Rectal smooth muscle tissue (tissue), 1 donor: ENCODE data around the gene SLC25A1.

Experiments
- H3K27ac ChIP-seq: one replicate; pipeline ENCODE4 v1.7.0; 2013; ENCODE audit warnings: low read depth, low read length, inconsistent platforms
- H3K27me3 ChIP-seq: one replicate; pipeline ENCODE4 v1.7.0; 2013; ENCODE audit warnings: low read length; ENCODE audit not compliant: control insufficient read depth, insufficient read depth
- H3K36me3 ChIP-seq: one replicate; pipeline ENCODE4 v1.7.0; 2013; ENCODE audit warnings: low read length; ENCODE audit not compliant: control insufficient read depth, insufficient read depth
- H3K4me1 ChIP-seq: one replicate; pipeline ENCODE4 v1.7.0; 2013; ENCODE audit warnings: low read length; ENCODE audit not compliant: control insufficient read depth, insufficient read depth
- H3K4me3 ChIP-seq: one replicate; pipeline ENCODE4 v1.7.0; 2013; ENCODE audit warnings: low read length
- H3K9ac ChIP-seq: one replicate; pipeline ENCODE4 v1.7.0; 2013; ENCODE audit warnings: low read length

Gene SLC25A1

GRCh38 chr22:19175602-19176174, 2.8 kb downstream of the SLC25A1 start:
- Histone ChIP-seq H3K36me3 (peaks cover 2% of the 10 kb centered on the region), H3K27ac (no peak overlapping the region), H3K9ac (peak overlapping the region; percentile 49), H3K4me3 (no peak overlapping the region), H3K4me1 (peaks cover 23% of the 10 kb centered on the region), H3K27me3 (no peaks in the 10 kb centered on the region)

- Histone ChIP-seq H3K9ac (no peak overlapping the region), H3K27me3 (peaks cover 2% of the 10 kb centered on the region), H3K4me1 (peaks cover 26% of the 10 kb centered on the region), H3K36me3 (peaks cover 2% of the 10 kb centered on the region), H3K27ac (no peak overlapping the region), H3K4me3 (no peak overlapping the region)
Observed at GRCh38 chr22:19175026-19175601, 3.4 kb downstream of the SLC25A1 start.

GRCh38 chr22:19174106-19175025, 4.2 kb downstream of the SLC25A1 start:
- H3K9ac ChIP-seq, result no peak overlapping the region

GRCh38 chr22:19173047-19174035, 5.2 kb downstream of the SLC25A1 start:
- H3K27me3 ChIP-seq, result peaks cover 15% of the 10 kb centered on the region
- peaks cover 2% of the 10 kb centered on the region for H3K36me3 ChIP-seq
- H3K27ac ChIP-seq, result no peak overlapping the region
- H3K4me3 ChIP-seq, result peak overlapping the region; percentile 92
- peaks cover 19% of the 10 kb centered on the region for H3K4me1 ChIP-seq
- no peak overlapping the region for H3K9ac ChIP-seq

More at GRCh38 chr22:19174106-19175025, 4.2 kb downstream of the SLC25A1 start:
- Histone ChIP-seq H3K27ac (no peak overlapping the region), H3K4me1 (peaks cover 22% of the 10 kb centered on the region), H3K4me3 (no peak overlapping the region), H3K27me3 (peaks cover 9% of the 10 kb centered on the region), H3K36me3 (peaks cover 2% of the 10 kb centered on the region)

- no peak overlapping the region for H3K27ac ChIP-seq
Observed at GRCh38 chr22:19172213-19173046, 6.1 kb downstream of the SLC25A1 start.

GRCh38 chr22:19169947-19170318, 8.6 kb downstream of the SLC25A1 start:
- no peak overlapping the region for H3K27ac ChIP-seq
- H3K27me3 ChIP-seq, result peaks cover 20% of the 10 kb centered on the region
- H3K9ac ChIP-seq, result no peak overlapping the region
- no peak overlapping the region for H3K4me3 ChIP-seq
- H3K4me1 ChIP-seq, result peaks cover 13% of the 10 kb centered on the region
- H3K36me3 ChIP-seq, result no peaks in the 10 kb centered on the region

More at GRCh38 chr22:19172213-19173046, 6.1 kb downstream of the SLC25A1 start:
- Histone ChIP-seq H3K9ac (peak overlapping the region; percentile 96), H3K4me1 (peaks cover 16% of the 10 kb centered on the region), H3K36me3 (peaks cover 2% of the 10 kb centered on the region), H3K4me3 (peak overlapping the region; percentile 92), H3K27me3 (peaks cover 20% of the 10 kb centered on the region)

- H3K27me3 ChIP-seq, result peaks cover 20% of the 10 kb centered on the region
- peak overlapping the region; percentile 30 for H3K4me3 ChIP-seq
- H3K27ac ChIP-seq, result no peak overlapping the region
Observed at GRCh38 chr22:19169002-19169946, 9.3 kb downstream of the SLC25A1 start.

GRCh38 chr22:19168088-19168890, 10.2 kb downstream of the SLC25A1 start:
- H3K9ac ChIP-seq, result no peak overlapping the region
- H3K36me3 ChIP-seq, result no peaks in the 10 kb centered on the region
- no peak overlapping the region for H3K4me3 ChIP-seq
- no peak overlapping the region for H3K27ac ChIP-seq
- peaks cover 20% of the 10 kb centered on the region for H3K27me3 ChIP-seq
- peaks cover 13% of the 10 kb centered on the region for H3K4me1 ChIP-seq

More at GRCh38 chr22:19169002-19169946, 9.3 kb downstream of the SLC25A1 start:
- Histone ChIP-seq H3K36me3 (no peaks in the 10 kb centered on the region), H3K9ac (no peak overlapping the region), H3K4me1 (peaks cover 13% of the 10 kb centered on the region)

- Histone ChIP-seq H3K27ac (no peak overlapping the region), H3K36me3 (no peaks in the 10 kb centered on the region), H3K27me3 (peaks cover 20% of the 10 kb centered on the region)
Observed at GRCh38 chr22:19167106-19167869, 11.2 kb downstream of the SLC25A1 start.

More at GRCh38 chr22:19167106-19167869, 11.2 kb downstream of the SLC25A1 start:
- peaks cover 9% of the 10 kb centered on the region for H3K4me1 ChIP-seq
- H3K4me3 ChIP-seq, result no peak overlapping the region
- H3K9ac ChIP-seq, result no peak overlapping the region
